ENCODE data around the gene FDXACB1. TPM values are rescaled to one million over a fixed set of nuclear protein-coding genes. Genes with fewer than 3 reads are reported as not detected.

FDXACB1 gene
- total RNA-seq, 1 experiment from 2014 or later, result 5.4 TPM

DNA sequence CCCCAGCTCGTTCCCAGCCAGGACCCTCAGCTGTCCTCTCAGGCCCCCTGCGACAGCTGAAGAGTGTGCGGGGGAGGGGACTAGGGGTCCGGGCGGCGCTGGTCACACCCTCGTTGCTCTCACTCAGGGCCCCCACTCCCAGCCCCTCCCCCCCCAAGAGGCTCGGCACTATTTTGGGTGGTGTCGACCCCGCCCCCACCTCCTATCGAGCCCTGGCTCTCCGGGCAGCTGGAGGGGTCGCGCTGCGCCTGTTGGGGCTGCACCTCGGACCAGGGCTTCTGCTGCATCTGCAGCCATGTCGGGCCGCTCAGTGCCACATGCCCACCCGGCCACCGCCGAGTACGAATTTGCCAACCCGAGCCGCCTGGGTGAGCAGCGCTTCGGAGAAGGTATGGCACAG lies 33.6 kb upstream of the FDXACB1 start, which contains the start of gene HSPB2:
HSPB2 (plus strand) TSS at position 200 of the 400 bp plus-strand sequence; CDS start at position 296, 96 bp downstream.
- BruUV-seq (replicated peaks), result no TSS peak
- no peaks in the 10 kb centered on the region for H3K36me3 ChIP-seq (ENCODE audit: insufficient read depth, low read length, poor library complexity, severe bottlenecking)
- no peak within 1 kb of the TSS for H3K4me3 ChIP-seq (ENCODE audit: low read depth, low read length, poor library complexity, severe bottlenecking)
- no peak for TF ChIP-seq EZH2 (IDR thresholded peaks at IDR 0.05; ENCODE audit: borderline replicate concordance, low read depth, low read length, poor library complexity, severe bottlenecking)
- TF ChIP-seq CTCF (conservative IDR thresholded peaks at IDR 0.05; ENCODE audit: low read depth, low read length), result no peak
- H3K9me3 ChIP-seq (ENCODE audit: low read depth, low read length, poor library complexity, severe bottlenecking), result no peaks in the 10 kb centered on the region
- intact Hi-C loops (cut with micrococcal nuclease; ENCODE audit: unreplicated experiment), result no loop called here
- H3K4me1 ChIP-seq (ENCODE audit: insufficient read depth, low read length, poor library complexity, severe bottlenecking), result peaks cover 4% of the 10 kb centered on the region
- ChIA-PET POLR2A (ENCODE audit: low non-redundant PET) (no interaction called here), CTCF (no interaction called here)
- no peak for DNase-seq (ENCODE audit: low spot score)
- H3K27ac ChIP-seq (ENCODE audit: low read depth, low read length, poor library complexity, severe bottlenecking), result no peak within 1 kb of the TSS
- H3K27me3 ChIP-seq (replicated peaks; ENCODE audit: insufficient read depth, low read depth, low read length, poor library complexity), result no peaks in the 10 kb centered on the region

DNA sequence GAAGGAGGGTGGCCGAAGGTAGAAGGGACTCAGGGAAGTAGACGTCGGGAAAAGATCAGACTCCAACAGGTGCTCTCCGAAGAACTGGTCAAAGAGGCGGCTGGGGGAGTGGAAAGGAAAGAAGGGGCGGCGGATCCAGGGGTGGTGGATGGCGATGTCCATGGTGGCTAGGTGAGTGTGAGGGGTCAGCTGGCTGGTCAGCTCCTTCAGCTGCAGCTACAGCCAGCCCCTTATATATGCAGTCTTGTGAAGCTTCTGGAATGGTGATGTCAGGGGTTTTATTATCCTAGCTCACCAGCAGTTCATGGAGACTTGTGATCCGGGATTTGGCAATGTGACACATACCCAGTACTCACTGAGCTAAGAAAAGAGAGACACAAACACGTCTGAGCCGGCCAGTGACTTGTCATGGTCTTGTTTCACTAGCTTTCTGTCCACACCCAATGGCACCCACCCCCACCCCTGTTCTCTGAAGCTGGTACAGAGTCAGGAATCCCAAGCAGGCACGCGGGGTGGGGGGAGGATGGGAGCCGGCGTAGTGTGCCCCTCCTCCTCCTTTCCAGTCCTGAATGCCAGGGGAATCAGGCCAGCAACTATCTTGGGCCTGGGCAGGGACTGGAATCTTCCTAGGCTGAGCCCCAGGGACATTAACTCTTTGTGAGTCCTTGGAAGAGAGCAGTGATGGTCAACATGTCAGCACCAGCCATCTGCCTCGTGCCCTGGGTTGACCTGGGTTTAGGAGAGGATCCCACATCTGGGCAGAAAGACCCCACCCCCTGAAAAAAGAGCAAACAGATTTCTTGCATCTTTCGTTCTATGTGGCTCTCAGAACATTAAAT lies 32.8 kb upstream of the FDXACB1 start, which contains the start of gene CRYAB:
CRYAB (minus strand) TSS at position 208 of the 839 bp plus-strand sequence; CDS start at position 162, 46 bp downstream.
- Histone ChIP-seq H3K27ac (ENCODE audit: low read depth, low read length, poor library complexity, severe bottlenecking) (no peak within 1 kb of the TSS), H3K9me3 (ENCODE audit: low read depth, low read length, poor library complexity, severe bottlenecking) (no peaks in the 10 kb centered on the region), H3K4me3 (ENCODE audit: low read depth, low read length, poor library complexity, severe bottlenecking) (no peak within 1 kb of the TSS), H3K36me3 (ENCODE audit: insufficient read depth, low read length, poor library complexity, severe bottlenecking) (no peaks in the 10 kb centered on the region), H3K27me3 (replicated peaks; ENCODE audit: insufficient read depth, low read depth, low read length, poor library complexity) (no peaks in the 10 kb centered on the region), H3K4me1 (ENCODE audit: insufficient read depth, low read length, poor library complexity, severe bottlenecking) (peaks cover 4% of the 10 kb centered on the region)
- intact Hi-C loops (cut with micrococcal nuclease; ENCODE audit: unreplicated experiment), result no loop called here
- BruUV-seq (replicated peaks), result no TSS peak
- TF ChIP-seq CTCF (conservative IDR thresholded peaks at IDR 0.05; ENCODE audit: low read depth, low read length) (no peak), EZH2 (IDR thresholded peaks at IDR 0.05; ENCODE audit: borderline replicate concordance, low read depth, low read length, poor library complexity, severe bottlenecking) (no peak)
- no peak for DNase-seq (ENCODE audit: low spot score)
- CTCF ChIA-PET, result no interaction called here
- POLR2A ChIA-PET (ENCODE audit: low non-redundant PET), result no interaction called here

DNA sequence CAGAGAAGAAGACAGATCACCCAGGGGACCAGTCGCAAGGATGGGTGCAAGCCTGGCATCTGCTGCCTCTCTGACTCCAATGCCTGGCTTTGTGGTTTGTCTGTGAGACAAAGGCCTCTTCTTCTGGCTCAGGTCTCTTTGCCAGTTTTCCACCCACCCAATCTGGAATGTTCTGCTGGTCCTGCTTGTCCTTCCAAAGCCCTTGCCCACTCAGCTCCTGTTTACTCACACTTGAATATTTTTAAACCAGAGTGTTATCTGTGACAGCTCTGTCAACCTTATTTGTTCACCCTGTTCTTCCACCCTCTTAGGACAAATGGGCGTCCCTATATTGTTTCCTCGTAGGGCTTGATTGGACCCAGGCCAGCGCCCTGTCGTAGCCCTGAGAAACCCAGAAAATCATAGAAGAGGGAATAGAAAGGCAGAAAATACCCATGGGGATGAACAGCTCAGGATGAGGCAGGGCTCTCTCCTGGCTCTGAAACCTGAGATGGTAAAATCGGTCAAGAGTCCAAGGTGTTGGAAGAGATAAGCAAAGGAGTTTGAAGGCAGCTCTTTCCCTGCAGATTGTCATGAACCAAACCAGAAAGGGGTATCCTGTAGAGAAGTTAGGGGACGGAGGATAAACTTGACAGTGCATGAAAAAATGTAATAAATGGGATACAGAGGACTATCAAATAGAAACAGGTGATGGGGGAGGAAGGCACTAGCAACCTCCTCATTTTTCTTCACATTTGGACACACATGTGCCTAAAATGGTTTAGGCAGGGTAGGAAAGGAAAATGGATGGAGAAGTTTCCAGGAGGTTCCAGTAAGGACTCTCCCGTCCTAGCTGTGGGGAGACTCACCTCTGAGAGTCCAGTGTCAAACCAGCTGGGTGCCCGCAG lies 32.0 kb upstream of the FDXACB1 start:
- Histone ChIP-seq H3K36me3 (ENCODE audit: insufficient read depth, low read length, poor library complexity, severe bottlenecking) (no peaks in the 10 kb centered on the region), H3K4me3 (ENCODE audit: low read depth, low read length, poor library complexity, severe bottlenecking) (no peak overlapping the region), H3K4me1 (ENCODE audit: insufficient read depth, low read length, poor library complexity, severe bottlenecking) (peaks cover 4% of the 10 kb centered on the region), H3K9me3 (ENCODE audit: low read depth, low read length, poor library complexity, severe bottlenecking) (no peaks in the 10 kb centered on the region), H3K27ac (ENCODE audit: low read depth, low read length, poor library complexity, severe bottlenecking) (no peak overlapping the region), H3K27me3 (replicated peaks; ENCODE audit: insufficient read depth, low read depth, low read length, poor library complexity) (no peaks in the 10 kb centered on the region)
- DNase-seq (ENCODE audit: low spot score), result no peak
- no peak for TF ChIP-seq EZH2 (IDR thresholded peaks at IDR 0.05; ENCODE audit: borderline replicate concordance, low read depth, low read length, poor library complexity, severe bottlenecking)
- TF ChIP-seq CTCF (conservative IDR thresholded peaks at IDR 0.05; ENCODE audit: low read depth, low read length), result no peak
- POLR2A ChIA-PET (ENCODE audit: low non-redundant PET), result interaction anchor here (0.6 kb wide), 1 partner anchor 26 kb away, joined by 3 read pairs; the partner anchor contains the start of gene DIXDC1
- BruUV-seq (replicated peaks), result no TSS peak
- intact Hi-C loops (cut with micrococcal nuclease; ENCODE audit: unreplicated experiment), result no loop called here
- CTCF ChIA-PET, result interaction anchor here (0.5 kb wide), 1 partner anchor 25 kb away, joined by 3 read pairs; no protein-coding TSS in a partner anchor

Measured in A673 (cell line).